MM.1S (cell line): ENCODE measurements around the gene KRT38.

Experiments used
- DNase-seq: peaks from one replicate; pipeline ENCODE4 v3.0.0-alpha.2; 2015
- H2AFZ ChIP-seq: fragments of 300-600 bp; sonication (generic); 2 replicates; pipeline ENCODE4 v1.6.0; 2016; ENCODE audit warnings: antibody characterized with exemption, low read length
- H3F3A ChIP-seq: fragments of 300-600 bp; sonication (generic); 2 replicates; pipeline ENCODE4 v1.6.1; 2016; ENCODE audit warnings: mild to moderate bottlenecking, antibody characterized with exemption, low read length, moderate library complexity, mixed read lengths; ENCODE audit not compliant: insufficient read depth
- H3K27ac ChIP-seq: fragments of 300-600 bp; sonication (generic); 2 replicates; pipeline ENCODE4 v1.5.1; 2016; ENCODE audit warnings: mild to moderate bottlenecking, low read length
- H3K27me3 ChIP-seq: fragments of 300-600 bp; sonication (generic); replicated peaks from 2 replicates; pipeline ENCODE4 v1.6.0; 2016; ENCODE audit warnings: low read length; ENCODE audit not compliant: insufficient read depth
- H3K36me3 ChIP-seq: fragments of 300-600 bp; sonication (generic); replicated peaks from 2 replicates; pipeline ENCODE4 v1.6.1; 2016; ENCODE audit warnings: mild to moderate bottlenecking, low read length, mixed read lengths; ENCODE audit not compliant: insufficient read depth
- H3K4me1 ChIP-seq: fragments of 300-600 bp; sonication (generic); 2 replicates; pipeline ENCODE4 v1.6.1; 2016; ENCODE audit warnings: low read length, mixed read lengths
- H3K4me2 ChIP-seq: fragments of 300-600 bp; sonication (generic); 2 replicates; pipeline ENCODE4 v1.6.0; 2016; ENCODE audit warnings: low read depth, low read length
- H3K4me3 ChIP-seq: fragments of 300-600 bp; sonication (generic); 2 replicates; pipeline ENCODE4 v1.5.1; 2016; ENCODE audit warnings: low read length, mixed read lengths
- H3K79me2 ChIP-seq: fragments of 300-600 bp; sonication (generic); 2 replicates; pipeline ENCODE4 v1.6.1; 2016; ENCODE audit warnings: mixed run types, low read length, mixed read lengths
- H3K9ac ChIP-seq: fragments of 300-600 bp; sonication (generic); 2 replicates; pipeline ENCODE4 v1.6.1; 2016; ENCODE audit warnings: low read length, mixed read lengths
- H3K9me2 ChIP-seq: fragments of 300-600 bp; sonication (generic); replicated peaks from 2 replicates; pipeline ENCODE4 v1.6.1; 2016; ENCODE audit warnings: mild to moderate bottlenecking, low read length, mixed read lengths; ENCODE audit not compliant: insufficient read depth
- H3K9me3 ChIP-seq: fragments of 300-600 bp; sonication (generic); replicated peaks from 2 replicates; pipeline ENCODE4 v1.6.1; 2016; ENCODE audit warnings: mild to moderate bottlenecking, low read length, mixed read lengths; ENCODE audit not compliant: insufficient read depth
- H4K20me1 ChIP-seq: fragments of 300-600 bp; sonication (generic); 2 replicates; pipeline ENCODE4 v1.6.1; 2016; ENCODE audit warnings: mild to moderate bottlenecking, low read length, moderate library complexity, mixed read lengths; ENCODE audit not compliant: insufficient read depth
- EZH2 ChIP-seq: fragments of 300-600 bp; sonication (generic); optimal IDR thresholded peaks from 2 replicates; pipeline ENCODE3; 2017; ENCODE audit warnings: low read depth, mild to moderate bottlenecking, antibody characterized with exemption, low read length, mixed read lengths
- EZH2phosphoT487 ChIP-seq: fragments of 300-600 bp; sonication (generic); IDR thresholded peaks from 2 replicates; pipeline ENCODE4 v1.6.1; 2018; ENCODE audit warnings: antibody characterized with exemption, low read length
- TF ChIP-seq, protein P1 (sequence below): fragments of 300-600 bp; sonication (generic); IDR thresholded peaks from 2 replicates; pipeline ENCODE4 v1.5.1; 2016; ENCODE audit warnings: antibody characterized with exemption, low read length, mixed read lengths

The KRT38 gene

DNA sequence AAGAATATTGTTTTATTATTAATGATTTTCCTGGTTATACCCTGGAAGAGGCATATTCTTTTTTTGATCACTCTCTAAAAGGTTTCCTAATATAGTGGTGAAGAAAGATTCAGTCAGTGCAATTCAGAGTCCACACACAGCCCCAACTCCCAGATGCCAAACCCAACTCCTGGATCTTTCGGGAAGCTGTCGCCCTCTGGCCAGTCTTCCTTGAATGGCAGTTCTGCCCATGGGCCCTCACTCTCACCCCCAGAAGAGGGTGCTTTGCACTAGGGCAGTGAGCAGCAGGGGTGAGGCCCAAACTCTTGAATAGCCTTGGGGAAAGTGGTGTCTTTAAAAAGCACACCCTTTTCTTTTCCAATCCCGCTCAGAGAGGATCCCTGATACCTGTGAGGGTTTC is 15.4 kb upstream of the KRT38 start:
- H2AFZ ChIP-seq: no peak overlapping the region
- H3K4me3 ChIP-seq: no peak overlapping the region
- H3K9me3 ChIP-seq: no peaks in the 10 kb centered on the region
- H4K20me1 ChIP-seq: no peaks in the 10 kb centered on the region
- no peak overlapping the region for H3K4me2 ChIP-seq
- no peaks in the 10 kb centered on the region for H3K9me2 ChIP-seq
- H3K36me3 ChIP-seq: no peaks in the 10 kb centered on the region
- TF ChIP-seq, protein P1, sequence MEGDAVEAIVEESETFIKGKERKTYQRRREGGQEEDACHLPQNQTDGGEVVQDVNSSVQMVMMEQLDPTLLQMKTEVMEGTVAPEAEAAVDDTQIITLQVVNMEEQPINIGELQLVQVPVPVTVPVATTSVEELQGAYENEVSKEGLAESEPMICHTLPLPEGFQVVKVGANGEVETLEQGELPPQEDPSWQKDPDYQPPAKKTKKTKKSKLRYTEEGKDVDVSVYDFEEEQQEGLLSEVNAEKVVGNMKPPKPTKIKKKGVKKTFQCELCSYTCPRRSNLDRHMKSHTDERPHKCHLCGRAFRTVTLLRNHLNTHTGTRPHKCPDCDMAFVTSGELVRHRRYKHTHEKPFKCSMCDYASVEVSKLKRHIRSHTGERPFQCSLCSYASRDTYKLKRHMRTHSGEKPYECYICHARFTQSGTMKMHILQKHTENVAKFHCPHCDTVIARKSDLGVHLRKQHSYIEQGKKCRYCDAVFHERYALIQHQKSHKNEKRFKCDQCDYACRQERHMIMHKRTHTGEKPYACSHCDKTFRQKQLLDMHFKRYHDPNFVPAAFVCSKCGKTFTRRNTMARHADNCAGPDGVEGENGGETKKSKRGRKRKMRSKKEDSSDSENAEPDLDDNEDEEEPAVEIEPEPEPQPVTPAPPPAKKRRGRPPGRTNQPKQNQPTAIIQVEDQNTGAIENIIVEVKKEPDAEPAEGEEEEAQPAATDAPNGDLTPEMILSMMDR: no peak
- TF ChIP-seq EZH2: no peak
- TF ChIP-seq EZH2phosphoT487: no peak
- H3K27me3 ChIP-seq: no peaks in the 10 kb centered on the region
- no peak overlapping the region for H3K27ac ChIP-seq
- DNase-seq: no peak
- H3K9ac ChIP-seq: no peak overlapping the region
- H3K79me2 ChIP-seq: no peaks in the 10 kb centered on the region
- H3F3A ChIP-seq: no peaks in the 10 kb centered on the region
- H3K4me1 ChIP-seq: no peaks in the 10 kb centered on the region

DNA sequence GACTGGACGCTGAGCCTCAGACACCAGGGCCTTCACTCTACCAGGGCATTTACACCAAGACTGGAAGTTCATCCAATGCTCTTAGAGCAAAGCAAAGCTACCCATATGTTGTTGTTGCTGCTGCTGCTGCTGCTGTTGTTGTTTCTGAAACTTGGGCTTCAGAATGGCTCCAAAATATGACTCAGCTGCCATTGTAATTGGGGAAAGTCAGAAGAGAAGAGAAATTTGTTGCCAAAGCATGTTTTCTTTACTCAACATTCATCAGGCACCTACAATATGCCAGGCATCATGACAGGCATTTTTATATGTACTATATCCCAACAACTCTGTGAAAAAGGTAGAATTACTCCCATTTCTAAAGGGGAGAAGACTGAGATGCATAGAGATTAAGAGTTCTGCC is 14.5 kb upstream of the KRT38 start:
- no peak overlapping the region for H2AFZ ChIP-seq
- H3K4me1 ChIP-seq: no peaks in the 10 kb centered on the region
- no peaks in the 10 kb centered on the region for H3K36me3 ChIP-seq
- no peaks in the 10 kb centered on the region for H3K27me3 ChIP-seq
- no peak for DNase-seq
- H3K9me3 ChIP-seq: no peaks in the 10 kb centered on the region
- no peaks in the 10 kb centered on the region for H3F3A ChIP-seq
- no peak overlapping the region for H3K9ac ChIP-seq
- no peak overlapping the region for H3K4me2 ChIP-seq
- H3K4me3 ChIP-seq: no peak overlapping the region
- H3K79me2 ChIP-seq: no peaks in the 10 kb centered on the region
- no peak overlapping the region for H3K27ac ChIP-seq
- TF ChIP-seq EZH2phosphoT487 (no peak), EZH2 (no peak)
- TF ChIP-seq, protein P1: no peak
- H4K20me1 ChIP-seq: no peaks in the 10 kb centered on the region
- no peaks in the 10 kb centered on the region for H3K9me2 ChIP-seq

DNA sequence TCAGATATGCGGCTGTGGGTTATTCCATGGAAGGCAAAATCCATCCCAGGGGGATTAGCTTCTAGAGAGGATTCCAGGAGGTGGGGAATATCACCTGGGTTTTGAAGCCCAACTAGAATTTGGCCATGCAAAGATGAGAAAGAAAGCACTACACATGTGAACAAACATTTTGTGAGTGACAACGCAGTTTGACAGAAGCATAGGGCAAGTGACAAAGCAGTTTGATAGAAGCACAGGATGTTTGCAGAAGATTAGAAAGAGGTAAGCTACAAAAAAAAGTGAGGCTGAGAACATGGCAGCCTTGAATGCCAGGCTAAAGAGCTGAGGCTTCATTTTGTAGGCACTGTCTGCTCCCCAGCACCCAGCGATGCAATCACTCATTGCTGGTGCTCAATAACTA is 12.3 kb upstream of the KRT38 start:
- Histone ChIP-seq H3K36me3 (no peaks in the 10 kb centered on the region), H3K4me2 (no peak overlapping the region), H3K27ac (no peak overlapping the region), H3F3A (no peaks in the 10 kb centered on the region), H2AFZ (no peak overlapping the region), H3K79me2 (no peaks in the 10 kb centered on the region), H3K9me2 (no peaks in the 10 kb centered on the region), H3K4me3 (no peak overlapping the region), H3K27me3 (no peaks in the 10 kb centered on the region), H3K9me3 (no peaks in the 10 kb centered on the region), H3K9ac (no peak overlapping the region), H4K20me1 (no peaks in the 10 kb centered on the region), H3K4me1 (no peaks in the 10 kb centered on the region)
- DNase-seq: no peak
- TF ChIP-seq, protein P1: no peak
- TF ChIP-seq EZH2 (no peak), EZH2phosphoT487 (no peak)

DNA sequence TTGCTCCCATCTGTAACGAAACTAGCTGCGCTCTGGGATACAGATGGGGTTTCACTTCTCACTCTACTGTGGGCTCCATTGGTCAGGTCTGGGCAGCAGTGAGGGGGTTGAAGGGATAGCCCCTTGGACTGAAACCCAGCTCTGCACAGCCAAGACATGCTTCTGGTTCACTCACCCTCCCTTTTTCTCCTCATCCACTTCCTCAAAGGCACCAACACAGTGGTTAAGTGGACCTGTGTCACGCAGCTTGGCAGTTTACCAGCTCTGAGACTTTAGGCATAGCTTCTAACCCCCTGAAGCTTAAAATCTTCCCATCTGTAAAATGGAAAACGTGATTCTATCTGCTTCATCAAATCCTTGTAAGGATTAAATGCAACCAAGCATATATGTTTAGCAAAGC is 11.5 kb upstream of the KRT38 start:
- H3K27me3 ChIP-seq: no peaks in the 10 kb centered on the region
- H3K79me2 ChIP-seq: no peaks in the 10 kb centered on the region
- H3F3A ChIP-seq: no peaks in the 10 kb centered on the region
- no peaks in the 10 kb centered on the region for H3K4me1 ChIP-seq
- no peak for DNase-seq
- H3K4me2 ChIP-seq: no peak overlapping the region
- H3K36me3 ChIP-seq: no peaks in the 10 kb centered on the region
- TF ChIP-seq EZH2: no peak
- TF ChIP-seq, protein P1: no peak
- no peak for TF ChIP-seq EZH2phosphoT487
- H4K20me1 ChIP-seq: no peaks in the 10 kb centered on the region
- H3K9ac ChIP-seq: no peak overlapping the region
- H3K9me3 ChIP-seq: no peaks in the 10 kb centered on the region
- H3K4me3 ChIP-seq: no peak overlapping the region
- H3K27ac ChIP-seq: no peak overlapping the region
- no peak overlapping the region for H2AFZ ChIP-seq
- H3K9me2 ChIP-seq: no peaks in the 10 kb centered on the region
